ENCODE measurements around the gene SF3B6. TPM values are rescaled to one million over a fixed set of nuclear protein-coding genes. Genes with fewer than 3 reads are reported as not detected.

The SF3B6 gene
- total RNA-seq, 2 experiments from 2014 or later: 59.8 to 62.6 TPM

- Histone ChIP-seq H3K4me1 (ENCODE audit: insufficient read depth, low read length) (peaks cover 19% of the 10 kb centered on the region), H3K27ac (ENCODE audit: low read depth in 1 of 2, low read length in 2 of 2) (no peak overlapping the region)
Observed at GRCh38 chr2:24082787-24083566, 6.9 kb upstream of the SF3B6 start.

GRCh38 chr2:24080701-24081100 is 4.6 kb upstream of the SF3B6 start:
- Mint-ChIP-seq H3K36me3 (ENCODE audit: low read depth) (peaks cover 20% of the 10 kb centered on the region), H3K4me3 (no peak overlapping the region), H3K27me3 (no peaks in the 10 kb centered on the region), H3K9me3 (no peaks in the 10 kb centered on the region), H3K4me1 (ENCODE audit: low read depth) (peaks cover 34% of the 10 kb centered on the region), H3K27ac (no peak overlapping the region)
- ATAC-seq (ENCODE audit: poor library complexity) (no peak), DNase-seq (no peak)
- H3K4me3 ChIP-seq (ENCODE audit: low read length): no peak overlapping the region
- H3K9me3 ChIP-seq (ENCODE audit: control insufficient read depth in 1 of 2, insufficient read depth in 1 of 2, low read length in 2 of 2): no peaks in the 10 kb centered on the region
- no peaks in the 10 kb centered on the region for H3K27me3 ChIP-seq (ENCODE audit: control insufficient read depth in 1 of 2, insufficient read depth in 2 of 2, low read length in 2 of 2)
- no peak overlapping the region for H3K27ac ChIP-seq (ENCODE audit: low read depth in 1 of 2, low read length in 2 of 2)
- H3K4me1 ChIP-seq (ENCODE audit: insufficient read depth, low read length): peaks cover 34% of the 10 kb centered on the region
- CTCF ChIA-PET: no interaction called here
- POLR2A ChIA-PET: no interaction called here
- H3K36me3 ChIP-seq (ENCODE audit: insufficient read depth, low read length): peaks cover 8% of the 10 kb centered on the region
- TF ChIP-seq CTCF (IDR thresholded peaks at IDR 0.05): no peak
- intact Hi-C loops (cut with DNase I, micrococcal nuclease): no loop called here

More at GRCh38 chr2:24082787-24083566, 6.9 kb upstream of the SF3B6 start:
- Histone ChIP-seq H3K27me3 (ENCODE audit: control insufficient read depth in 1 of 2, insufficient read depth in 2 of 2, low read length in 2 of 2) (no peaks in the 10 kb centered on the region), H3K9me3 (ENCODE audit: control insufficient read depth in 1 of 2, insufficient read depth in 1 of 2, low read length in 2 of 2) (no peaks in the 10 kb centered on the region), H3K36me3 (ENCODE audit: insufficient read depth, low read length) (peaks cover 14% of the 10 kb centered on the region), H3K4me3 (ENCODE audit: low read length) (no peak overlapping the region)
- peaks cover 24% of the 10 kb centered on the region for H3K36me3 Mint-ChIP-seq (ENCODE audit: low read depth)
- H3K4me3 Mint-ChIP-seq: peak overlapping the region; percentile 91
- DNase-seq (no peak), ATAC-seq (ENCODE audit: poor library complexity) (no peak)
- no peaks in the 10 kb centered on the region for H3K9me3 Mint-ChIP-seq
- peaks cover 21% of the 10 kb centered on the region for H3K4me1 Mint-ChIP-seq (ENCODE audit: low read depth)
- no peak for TF ChIP-seq CTCF (IDR thresholded peaks at IDR 0.05)
- H3K27me3 Mint-ChIP-seq: no peaks in the 10 kb centered on the region
- CTCF ChIA-PET: interaction anchor here (0.9 to 3.1 kb wide), 4 partner anchors 36 to 259 kb away, joined by 4 to 51 read pairs (median 23); partner anchors contain the start of genes ATAD2B and WDCP
- H3K27ac Mint-ChIP-seq: peak overlapping the region; percentile 82
- intact Hi-C loops (cut with DNase I, micrococcal nuclease): no loop called here
- POLR2A ChIA-PET: interaction anchor here (0.7 to 3.1 kb wide), 6 partner anchors 36 to 277 kb away, joined by 4 to 33 read pairs (median 7); partner anchors contain the start of genes ATAD2B, ITSN2 and WDCP

GRCh38 chr2:24077879-24078278 is 1.8 kb upstream of the SF3B6 start:
- peak overlapping the region; percentile 97 for H3K4me3 Mint-ChIP-seq

More at GRCh38 chr2:24077879-24078278, 1.8 kb upstream of the SF3B6 start:
- peaks cover 42% of the 10 kb centered on the region for H3K36me3 Mint-ChIP-seq (ENCODE audit: low read depth)
- no peak overlapping the region for H3K4me3 ChIP-seq (ENCODE audit: low read length)
- H3K9me3 Mint-ChIP-seq: no peaks in the 10 kb centered on the region
- H3K36me3 ChIP-seq (ENCODE audit: insufficient read depth, low read length): peaks cover 18% of the 10 kb centered on the region
- intact Hi-C loops (cut with DNase I, micrococcal nuclease): loop anchor here (1.0 to 10.0 kb wide), 7 partner anchors 31 to 1957 kb away; partner anchors contain the start of genes ATAD2B (in 1 of the 2), CENPO (in 1 of the 2), ITSN2 (in 1 of the 2) and NCOA1 (in 1 of the 2)
- H3K9me3 ChIP-seq (ENCODE audit: control insufficient read depth in 1 of 2, insufficient read depth in 1 of 2, low read length in 2 of 2): no peaks in the 10 kb centered on the region
- ATAC-seq (ENCODE audit: poor library complexity): no peak
- no peaks in the 10 kb centered on the region for H3K27me3 Mint-ChIP-seq
- ChIA-PET CTCF (no interaction called here), POLR2A (interaction anchor here (1.4 to 2.8 kb wide), 3 partner anchors 30 to 151 kb away, joined by 6 to 132 read pairs (median 6); partner anchors contain the start of genes ATAD2B and WDCP)
- H3K27ac Mint-ChIP-seq: peak overlapping the region; percentile 98
- peaks cover 33% of the 10 kb centered on the region for H3K4me1 Mint-ChIP-seq (ENCODE audit: low read depth)
- peak overlapping the region in 1 of 2 donors; percentile 95 for H3K27ac ChIP-seq (ENCODE audit: low read depth in 1 of 2, low read length in 2 of 2)
- H3K4me1 ChIP-seq (ENCODE audit: insufficient read depth, low read length): peaks cover 27% of the 10 kb centered on the region
- no peaks in the 10 kb centered on the region for H3K27me3 ChIP-seq (ENCODE audit: control insufficient read depth in 1 of 2, insufficient read depth in 2 of 2, low read length in 2 of 2)
- no peak for TF ChIP-seq CTCF (IDR thresholded peaks at IDR 0.05)
- DNase-seq: no peak
